GM23338 (cell line): ENCODE measurements around the gene SETDB1. TPM values are rescaled to one million over a fixed set of nuclear protein-coding genes. Genes with fewer than 3 reads are reported as not detected.
"Not testable (repeated sequence)": the region's sequence is repeated elsewhere in the genome, so short reads cannot be mapped to it uniquely, and the experiment has no call there.

Source experiments
- ATAC-seq: fragments of 200-7000 bp; cut with Tn5 transposase; 3 replicates; pipeline ENCODE4 v1.9.1; 2020
- DNase-seq: peaks from one replicate; pipeline ENCODE4 v3.0.0-alpha.2; 2015; ENCODE audit warnings: low spot score
- H2AFZ ChIP-seq: fragments of 200-600 bp; sonication (generic); 2 replicates; pipeline ENCODE4 v1.8.0; 2016; ENCODE audit warnings: antibody characterized with exemption, mild to moderate bottlenecking, moderate library complexity
- H3F3A ChIP-seq: fragments of 200-600 bp; sonication (generic); replicated peaks from 2 replicates; pipeline ENCODE4 v1.8.0; 2017; ENCODE audit warnings: antibody characterized with exemption, mixed run types, low read depth
- H3K27ac ChIP-seq: fragments of 200-600 bp; sonication (generic); 2 replicates; pipeline ENCODE4 v1.6.1; 2016; ENCODE audit warnings: low read depth
- H3K27me3 ChIP-seq: fragments of 200-600 bp; sonication (generic); 2 replicates; pipeline ENCODE4 v1.8.0; 2016; ENCODE audit warnings: mild to moderate bottlenecking, mixed run types, moderate library complexity; ENCODE audit not compliant: insufficient read depth
- H3K36me3 ChIP-seq: fragments of 200-600 bp; sonication (generic); 2 replicates; pipeline ENCODE4 v1.8.0; 2016; ENCODE audit warnings: mild to moderate bottlenecking; ENCODE audit not compliant: insufficient read depth
- H3K4me1 ChIP-seq: fragments of 200-600 bp; sonication (generic); 2 replicates; pipeline ENCODE4 v1.8.0; 2016; ENCODE audit warnings: mild to moderate bottlenecking, moderate library complexity; ENCODE audit not compliant: insufficient read depth
- H3K4me2 ChIP-seq: fragments of 200-600 bp; sonication (generic); 2 replicates; pipeline ENCODE4 v1.7.1; 2017; ENCODE audit warnings: mixed run types
- H3K4me3 ChIP-seq: fragments of 200-600 bp; sonication (generic); 2 replicates; pipeline ENCODE4 v1.6.1; 2016; ENCODE audit warnings: mixed run types
- H3K79me2 ChIP-seq: fragments of 200-600 bp; sonication (generic); replicated peaks from 2 replicates; pipeline ENCODE4 v1.8.0; 2017; ENCODE audit warnings: mild to moderate bottlenecking; ENCODE audit not compliant: insufficient read depth
- H3K9me2 ChIP-seq: fragments of 200-600 bp; sonication (generic); 2 replicates; pipeline ENCODE4 v1.8.0; 2017; ENCODE audit not compliant: insufficient read depth
- H4K20me1 ChIP-seq: fragments of 200-600 bp; sonication (generic); replicated peaks from 2 replicates; pipeline ENCODE4 v1.8.0; 2017; ENCODE audit warnings: mild to moderate bottlenecking; ENCODE audit not compliant: insufficient read depth
- H3K27ac Mint-ChIP-seq: 2 replicates; pipeline ENCODE4 v1.8.0; 2020; ENCODE audit warnings: inconsistent platforms, mild to moderate bottlenecking, moderate library complexity, mixed read lengths
- H3K27me3 Mint-ChIP-seq: 3 replicates; pipeline ENCODE4 v1.8.0; 2022; ENCODE audit warnings: low read depth, mild to moderate bottlenecking, moderate library complexity, mixed read lengths, inconsistent platforms; ENCODE audit not compliant: insufficient read depth, poor library complexity
- H3K36me3 Mint-ChIP-seq: 3 replicates; pipeline ENCODE4 v1.8.0; 2021; ENCODE audit warnings: low read depth, mild to moderate bottlenecking, inconsistent platforms, moderate library complexity, mixed read lengths
- H3K4me1 Mint-ChIP-seq: 3 replicates; pipeline ENCODE4 v1.8.0; 2020; ENCODE audit warnings: mild to moderate bottlenecking, inconsistent platforms, mixed read lengths
- H3K4me3 Mint-ChIP-seq: 3 replicates; pipeline ENCODE4 v1.8.0; 2021; ENCODE audit warnings: moderate library complexity, mild to moderate bottlenecking, inconsistent platforms, mixed read lengths
- H3K9me3 Mint-ChIP-seq: 3 replicates; pipeline ENCODE4 v1.8.0; 2020; ENCODE audit warnings: moderate library complexity, mild to moderate bottlenecking, inconsistent platforms, mixed read lengths
- CREB1 ChIP-seq: fragments of 250-450 bp; sonication (Bioruptor Pico); IDR thresholded peaks from 2 replicates; pipeline ENCODE4 v1.5.0; 2020; ENCODE audit warnings: low read depth, mild to moderate bottlenecking, moderate library complexity
- EZH2 ChIP-seq: fragments of 200-600 bp; sonication (generic); IDR thresholded peaks from one replicate; pipeline ENCODE4 v1.8.0; 2017; ENCODE audit warnings: antibody characterized with exemption, mild to moderate bottlenecking, low read depth; ENCODE audit not compliant: unreplicated experiment
- EZH2phosphoT487 ChIP-seq: fragments of 200-600 bp; sonication (generic); IDR thresholded peaks from one replicate; pipeline ENCODE4 v1.8.1; 2018; ENCODE audit warnings: antibody characterized with exemption; ENCODE audit not compliant: unreplicated experiment
- JUNB ChIP-seq: IDR thresholded peaks from one replicate; pipeline ENCODE4 v1.6.1; 2016; ENCODE audit warnings: antibody characterized with exemption; ENCODE audit not compliant: unreplicated experiment
- NANOG ChIP-seq: IDR thresholded peaks from 2 replicates; pipeline ENCODE4 v1.6.1; 2016; ENCODE audit warnings: antibody characterized with exemption, borderline replicate concordance
- POLR2AphosphoS5 ChIP-seq: IDR thresholded peaks from 2 replicates; pipeline ENCODE4 v1.6.1; 2016; ENCODE audit warnings: antibody characterized with exemption, low read depth
- REST ChIP-seq: IDR thresholded peaks from one replicate; pipeline ENCODE4 v1.6.1; 2018; ENCODE audit warnings: antibody characterized with exemption; ENCODE audit not compliant: unreplicated experiment
- STAT1 ChIP-seq: IDR thresholded peaks from one replicate; pipeline ENCODE4 v1.6.1; 2016; ENCODE audit warnings: antibody characterized with exemption; ENCODE audit not compliant: unreplicated experiment
- ZNF114 ChIP-seq: fragments of 250-450 bp; sonication (Bioruptor Pico); IDR thresholded peaks from 2 replicates; pipeline ENCODE4 v1.5.0; 2020; ENCODE audit warnings: mild to moderate bottlenecking, moderate library complexity
- ZNF331 ChIP-seq: fragments of 250-450 bp; sonication (Bioruptor Pico); IDR thresholded peaks from 2 replicates; pipeline ENCODE4 v1.5.0; 2020; ENCODE audit warnings: low read depth, mild to moderate bottlenecking, moderate library complexity
- ZNF462 ChIP-seq: fragments of 250-450 bp; sonication (Bioruptor Pico); IDR thresholded peaks from 2 replicates; pipeline ENCODE4 v1.5.0; 2020; ENCODE audit warnings: mild to moderate bottlenecking, moderate library complexity
- polyA plus RNA-seq: library from polyadenylated mRNA; unstranded; fragments of >200 nt; fragmentation: Nextera tagmentation; extraction: Ambion mirVana; gene quantifications from 2 replicates; pipeline ENCODE4 v1.2.1, GENCODE V29; 2016
- total RNA-seq: library from RNA; depleted of rRNA; stranded (reverse); fragments of >200 nt; shearing (Covaris generic); gene quantifications from 2 replicates; pipeline ENCODE4 v1.2.3, GENCODE V29; 2014

SETDB1 gene
- total and polyA plus RNA-seq, 2 experiments from 2014 or later: 16.9 to 47.4 TPM

- not testable (repeated sequence) for H3K27ac ChIP-seq, DNase-seq, H3K4me3 ChIP-seq, H3K79me2 ChIP-seq, ATAC-seq, H4K20me1 ChIP-seq, H3K27me3 Mint-ChIP-seq, H3K9me2 ChIP-seq, H3K27ac Mint-ChIP-seq, H3K4me1 ChIP-seq, H3K36me3 ChIP-seq, H3K4me1 Mint-ChIP-seq, H3K27me3 ChIP-seq, H3K36me3 Mint-ChIP-seq, H3K4me3 Mint-ChIP-seq, H2AFZ ChIP-seq, H3K4me2 ChIP-seq, H3F3A ChIP-seq, H3K9me3 Mint-ChIP-seq
Measured at GRCh38 chr1:150899795-150900194, 26.4 kb upstream of the SETDB1 start.

- H3K4me3 Mint-ChIP-seq: no peak overlapping the region
- Histone ChIP-seq H3K36me3 (no peaks in the 10 kb centered on the region), H3K4me2 (no peak overlapping the region), H3K27ac (no peak overlapping the region), H4K20me1 (no peaks in the 10 kb centered on the region), H3K9me2 (no peaks in the 10 kb centered on the region), H3K27me3 (no peaks in the 10 kb centered on the region), H3K4me1 (no peaks in the 10 kb centered on the region), H2AFZ (no peak overlapping the region), H3K4me3 (no peak overlapping the region), H3K79me2 (no peaks in the 10 kb centered on the region), H3F3A (no peaks in the 10 kb centered on the region)
- ATAC-seq (no peak), DNase-seq (no peak)
- no peak overlapping the region for H3K27ac Mint-ChIP-seq
- no peaks in the 10 kb centered on the region; the same call in 2 of the 3 replicates for H3K36me3 Mint-ChIP-seq
- H3K9me3 Mint-ChIP-seq: peaks cover 3% of the 10 kb centered on the region; the same call in 1 of the 3 replicates
- no peak for TF ChIP-seq CREB1 (CRISPR knock-in tag)
- TF ChIP-seq NANOG: no peak
- no peak for TF ChIP-seq ZNF331 (CRISPR knock-in tag)
- TF ChIP-seq ZNF462: no peak
- TF ChIP-seq ZNF114 (CRISPR knock-in tag): no peak
- TF ChIP-seq JUNB: no peak
- TF ChIP-seq EZH2: no peak
- no peak for TF ChIP-seq REST
- TF ChIP-seq POLR2AphosphoS5: no peak
- no peak for TF ChIP-seq EZH2phosphoT487
- TF ChIP-seq STAT1: no peak
- no peaks in the 10 kb centered on the region for H3K27me3 Mint-ChIP-seq
- H3K4me1 Mint-ChIP-seq: no peaks in the 10 kb centered on the region
Measured at GRCh38 chr1:150902346-150902745, 23.8 kb upstream of the SETDB1 start.
